Measurements from ENCODE around the gene VPS26B.
A peak's percentile ranks its signal among the peaks of the same experiment; 100 is the strongest.
"Not testable (repeated sequence)": the region's sequence is repeated elsewhere in the genome, so short reads cannot be mapped to it uniquely, and the experiment has no call there.

VPS26B gene

DNA sequence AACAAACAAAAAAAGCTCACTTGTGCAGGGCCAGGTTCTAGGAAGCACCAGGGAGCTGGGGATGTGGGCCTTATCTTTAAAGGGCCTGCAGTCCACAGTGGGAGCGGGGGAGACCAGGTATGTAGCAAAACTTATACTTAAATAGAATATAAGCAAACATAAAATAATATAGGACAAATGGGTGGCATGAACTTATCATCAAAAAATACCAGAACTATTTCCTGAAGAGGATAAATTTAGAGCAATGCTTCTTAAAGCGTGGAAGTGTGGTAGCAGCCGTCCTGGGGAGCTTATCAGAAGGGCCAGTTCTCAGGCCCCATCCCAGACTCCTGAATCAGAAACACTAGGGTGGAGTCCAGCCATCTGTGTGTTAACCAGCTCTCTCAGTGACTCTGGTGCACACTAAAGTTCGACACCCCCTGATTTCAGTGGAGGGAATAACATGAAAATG, 9.3 kb downstream of the VPS26B start:
- no peak for DNase-seq

DNA sequence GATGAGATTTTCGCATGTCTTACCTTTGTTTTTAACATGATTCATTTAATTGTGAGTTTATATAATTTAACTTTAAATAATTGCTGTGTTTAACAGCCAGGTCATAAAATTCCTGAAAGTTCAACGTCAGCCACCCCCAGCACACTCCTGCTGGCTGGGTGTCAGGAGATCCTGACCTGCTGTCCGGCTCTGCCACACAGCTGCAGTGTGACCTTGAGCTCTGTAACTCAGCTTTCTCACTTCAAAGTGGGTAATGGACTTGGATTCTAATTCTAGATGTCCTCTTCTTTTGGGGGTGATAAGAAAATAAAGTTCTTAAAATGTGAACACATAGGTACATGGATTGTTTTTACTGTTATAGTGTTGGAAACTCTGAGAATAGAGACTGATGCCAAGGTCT, 10.9 kb downstream of the VPS26B start:
- no peak for DNase-seq

DNA sequence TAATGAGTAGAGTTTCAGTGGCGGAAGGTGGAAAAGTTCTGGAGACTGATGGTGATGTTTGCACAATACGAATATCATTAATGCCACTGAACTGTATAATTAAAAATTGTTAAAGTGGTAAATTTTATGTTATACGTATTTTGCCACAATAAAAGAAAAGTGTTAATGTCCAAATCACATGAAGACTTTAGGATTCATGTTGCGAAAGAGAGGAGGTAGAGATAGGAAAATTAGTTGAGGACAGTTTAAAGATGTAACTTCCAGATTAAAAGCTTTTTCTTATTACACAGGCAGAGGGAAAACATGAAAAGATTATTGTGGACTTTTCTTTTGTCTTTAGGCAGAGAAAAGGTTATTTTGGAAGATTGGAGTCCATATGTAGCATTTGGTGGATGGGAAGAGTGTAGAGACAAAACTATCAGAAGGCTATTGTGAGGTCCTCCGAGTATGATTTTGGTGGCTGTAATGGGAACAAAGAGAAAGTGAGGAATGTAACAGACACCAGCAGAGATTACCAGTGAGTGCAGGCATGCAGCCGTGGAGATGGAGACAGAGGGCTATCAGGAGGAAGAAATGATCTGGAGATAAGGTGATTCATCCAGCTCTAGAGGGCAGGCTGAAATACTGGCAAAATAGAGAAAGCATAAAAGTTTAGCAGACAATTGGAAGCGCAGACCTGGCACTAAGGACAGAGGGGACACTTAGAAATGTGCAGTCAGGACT, 12.5 kb downstream of the VPS26B start:
- no peak for DNase-seq

DNA sequence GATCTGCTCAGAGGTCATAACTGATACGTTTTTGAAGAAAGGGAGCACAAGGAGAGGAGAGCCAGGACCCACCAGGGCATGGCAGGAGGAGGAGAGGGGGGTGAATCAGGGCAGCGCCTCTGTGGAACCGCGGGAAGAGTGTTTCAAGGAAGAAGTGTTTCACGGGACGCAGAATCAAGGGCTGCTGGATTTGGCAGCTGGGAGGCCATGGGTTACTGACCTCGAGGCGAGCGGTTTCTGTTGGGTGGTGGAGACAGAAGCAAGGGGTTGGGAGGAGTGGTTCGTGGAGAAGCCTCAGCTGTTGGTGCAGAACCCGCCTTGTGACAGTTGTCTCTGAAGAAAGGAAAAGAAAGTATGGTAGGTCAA, 13.1 kb downstream of the VPS26B start:
- DNase-seq, result no peak

DNA sequence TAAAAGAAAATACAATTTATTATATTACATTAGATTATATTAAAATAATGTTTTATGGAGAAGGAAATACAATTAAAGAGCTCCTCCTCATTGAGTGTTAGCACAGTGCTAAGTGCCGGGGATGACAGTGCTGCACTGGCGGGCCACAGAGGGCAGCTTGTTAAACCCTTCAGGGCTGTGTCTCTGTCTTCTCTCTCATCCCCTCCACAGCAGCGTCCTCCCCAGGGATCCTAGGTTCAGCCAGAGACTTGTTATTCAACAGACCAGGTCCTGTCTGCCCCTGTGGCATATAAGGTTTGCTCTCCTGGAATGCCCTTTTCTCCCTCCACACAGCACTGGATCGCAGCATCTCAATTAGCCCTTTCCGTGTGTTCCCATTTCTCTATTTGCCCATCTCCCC, 14.5 kb downstream of the VPS26B start:
- no peak for DNase-seq

DNA sequence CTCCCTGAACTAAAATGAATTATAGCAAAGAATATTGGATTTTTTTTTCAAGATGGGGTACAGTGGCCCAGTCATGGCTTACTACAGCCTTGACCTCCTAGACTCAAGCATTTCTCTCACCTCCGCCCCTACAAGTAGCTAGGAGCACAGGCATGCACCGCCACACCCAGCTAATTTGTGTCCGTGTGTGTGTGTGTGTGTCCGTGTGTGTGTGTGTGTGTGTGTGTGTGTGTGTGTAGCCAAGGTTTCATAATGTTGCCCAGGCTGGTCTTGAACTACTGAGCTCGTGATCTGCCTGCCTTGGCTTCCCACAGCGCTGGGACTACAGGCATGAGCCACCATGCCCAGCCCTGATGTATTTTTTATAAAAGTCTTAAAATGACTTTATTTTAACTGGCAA, 16.1 kb downstream of the VPS26B start:
- no peak for DNase-seq

DNA sequence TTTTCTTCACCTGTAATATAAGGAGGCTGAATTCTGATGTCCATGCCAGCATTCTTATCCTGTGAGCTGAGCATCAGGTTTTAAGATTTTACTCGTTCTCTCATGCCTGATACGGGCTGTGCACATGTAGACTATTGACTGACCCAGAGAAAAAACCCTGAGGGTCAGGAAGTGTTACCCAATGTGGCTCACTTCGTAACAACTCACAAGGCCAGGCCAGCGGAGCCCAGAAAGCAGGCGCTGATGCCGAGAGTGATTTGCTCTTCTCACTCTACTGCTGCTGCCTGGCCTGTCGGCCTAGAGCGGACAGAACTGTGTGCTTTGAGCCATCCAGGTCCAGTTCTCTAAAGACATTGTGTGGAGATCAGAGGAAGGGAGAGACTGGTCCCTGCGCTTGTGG, 17.9 kb downstream of the VPS26B start:
- no peak for DNase-seq

DNA sequence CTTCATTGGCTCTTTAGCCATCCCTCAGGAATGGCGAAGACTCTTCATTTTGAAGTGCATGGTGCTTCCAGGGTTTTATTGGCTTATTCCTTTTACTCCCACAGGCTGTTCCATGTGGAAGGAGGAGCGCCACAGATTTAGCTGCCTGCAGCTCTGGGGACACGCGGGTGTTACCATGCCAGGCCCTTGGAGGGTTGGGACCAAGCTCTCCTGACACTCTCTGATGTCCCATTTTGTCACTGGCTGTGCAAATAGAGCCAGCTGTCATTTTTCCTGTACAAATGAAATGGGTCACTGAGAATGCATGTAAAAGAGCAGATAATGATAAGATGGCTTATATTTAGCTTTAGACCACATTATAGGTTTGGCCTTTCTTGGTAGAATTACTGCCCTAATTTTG, 19.4 kb downstream of the VPS26B start:
- no peak for DNase-seq

DNA sequence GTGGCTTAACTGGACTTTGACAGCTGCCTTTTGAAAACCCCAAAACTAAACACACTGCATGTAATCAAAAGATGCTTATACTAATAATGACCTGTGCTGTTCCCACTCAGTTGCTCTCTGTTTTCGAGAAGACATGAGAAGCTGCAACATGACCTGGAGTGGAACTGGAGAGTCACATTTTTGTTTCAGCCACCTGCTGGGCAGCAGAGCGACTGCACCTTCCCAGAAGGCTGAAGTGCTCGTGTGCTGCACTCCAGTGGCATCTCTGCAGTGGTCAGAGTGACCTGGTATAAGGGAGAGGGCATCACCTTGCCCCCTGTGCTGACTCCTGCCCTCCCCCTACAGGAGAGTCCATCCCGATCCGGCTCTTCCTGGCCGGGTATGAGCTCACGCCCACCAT, 20.1 kb downstream of the VPS26B start:
- no peak for DNase-seq

DNA sequence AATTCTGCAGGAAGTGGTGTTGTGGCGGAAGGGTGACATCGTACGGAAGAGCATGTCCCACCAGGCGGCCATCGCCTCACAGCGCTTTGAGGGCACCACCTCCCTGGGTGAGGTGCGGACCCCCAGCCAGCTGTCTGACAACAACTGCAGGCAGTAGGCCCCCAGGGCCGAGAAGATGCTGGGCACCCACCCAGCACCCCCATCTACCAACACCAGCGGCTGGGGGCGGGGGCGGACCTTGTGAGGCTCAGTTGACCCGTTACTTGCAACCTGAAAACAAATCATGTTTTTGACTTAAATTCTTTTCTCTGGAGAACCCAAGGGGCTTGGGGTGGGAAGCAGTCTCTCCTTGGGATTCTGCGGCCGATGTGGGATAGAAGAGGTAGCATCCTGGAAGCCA, 21.0 kb downstream of the VPS26B start:
- DNase-seq, result no peak

DNA sequence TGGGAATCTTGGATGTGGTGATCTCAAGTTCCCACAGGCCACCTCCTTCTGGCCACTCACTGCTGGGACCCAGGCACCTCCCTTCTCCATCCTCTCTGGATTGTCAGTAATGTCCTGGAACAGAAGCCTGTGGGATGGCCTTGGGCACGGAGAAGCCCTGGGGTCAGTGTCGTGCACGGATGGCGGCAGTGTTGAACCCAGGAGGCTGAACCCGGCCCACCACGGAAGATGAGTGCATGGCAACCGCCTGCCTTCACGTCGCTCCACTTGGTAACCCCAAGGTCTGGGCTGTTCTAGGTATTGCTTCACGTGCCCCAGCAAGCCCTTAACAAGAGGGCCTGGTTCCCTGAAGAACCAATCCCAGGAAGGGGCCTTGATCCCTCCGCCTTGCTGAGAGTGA, 21.6 kb downstream of the VPS26B start:
- no peak for DNase-seq

DNA sequence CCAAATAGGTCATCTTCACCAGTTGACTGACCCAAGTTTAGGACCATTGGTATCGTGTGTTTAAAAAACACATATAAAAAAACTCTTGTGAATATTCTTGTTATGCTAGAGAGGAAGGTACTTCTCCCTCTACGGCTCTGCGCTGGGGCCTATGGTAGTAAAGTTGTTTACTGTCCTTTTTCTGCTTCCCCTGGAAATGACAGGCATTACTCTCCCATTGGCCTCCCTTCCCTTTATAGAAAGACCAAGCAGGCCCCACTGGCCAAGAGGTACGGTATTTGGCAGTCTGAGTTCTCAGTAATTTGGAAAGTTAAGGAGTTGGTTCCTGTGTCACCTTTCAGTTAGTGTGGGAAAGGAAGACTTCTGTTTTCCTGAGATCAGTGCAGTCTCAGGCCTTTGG, 22.2 kb downstream of the VPS26B start:
- DNase-seq, result no peak

DNA sequence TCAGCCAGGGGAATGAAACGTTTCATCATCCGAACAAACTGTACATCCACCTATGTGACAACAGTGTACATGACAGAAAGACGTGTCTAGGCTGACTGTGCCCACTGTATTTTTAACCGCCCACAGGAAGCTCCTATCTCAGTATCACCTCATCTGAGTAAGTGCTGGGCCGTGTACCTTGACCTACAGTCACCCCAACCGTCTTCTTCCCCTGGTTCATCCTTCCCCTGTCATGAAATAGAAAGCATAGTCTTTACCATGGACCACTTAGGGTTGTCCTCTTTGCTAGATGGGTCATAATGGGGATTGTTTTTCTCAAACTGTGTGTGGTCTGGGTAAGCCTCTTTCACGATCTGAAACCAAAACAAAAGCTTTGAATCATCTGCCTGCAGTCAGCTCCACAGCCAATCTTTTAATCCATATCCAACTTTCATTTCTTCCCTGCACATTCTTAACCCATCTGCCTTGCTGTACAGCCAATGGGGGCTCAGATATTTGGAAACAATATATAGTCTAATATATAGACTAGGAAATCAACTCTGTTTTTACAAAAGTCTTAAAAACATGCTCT, 24.5 kb downstream of the VPS26B start:
- no peak for DNase-seq

DNA sequence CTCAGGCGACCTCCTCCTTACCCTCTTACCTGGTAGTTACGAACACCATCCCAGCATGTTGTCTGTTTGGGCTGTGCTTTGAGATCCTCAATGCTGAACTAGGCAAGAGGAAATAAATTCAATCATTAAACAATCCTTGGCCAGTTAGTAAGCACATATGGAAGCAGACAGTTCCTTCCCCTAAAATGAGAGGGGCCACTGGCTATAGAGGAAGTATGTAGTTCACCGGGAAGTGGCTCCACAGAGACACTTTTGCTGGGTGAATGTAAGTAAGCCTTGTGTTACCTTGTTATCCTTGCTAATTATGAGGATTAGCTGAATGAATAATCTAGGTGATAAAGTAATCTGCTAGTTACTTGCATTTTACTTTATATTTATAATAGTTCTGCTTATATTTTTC, 25.8 kb downstream of the VPS26B start:
- no peak for DNase-seq

DNA sequence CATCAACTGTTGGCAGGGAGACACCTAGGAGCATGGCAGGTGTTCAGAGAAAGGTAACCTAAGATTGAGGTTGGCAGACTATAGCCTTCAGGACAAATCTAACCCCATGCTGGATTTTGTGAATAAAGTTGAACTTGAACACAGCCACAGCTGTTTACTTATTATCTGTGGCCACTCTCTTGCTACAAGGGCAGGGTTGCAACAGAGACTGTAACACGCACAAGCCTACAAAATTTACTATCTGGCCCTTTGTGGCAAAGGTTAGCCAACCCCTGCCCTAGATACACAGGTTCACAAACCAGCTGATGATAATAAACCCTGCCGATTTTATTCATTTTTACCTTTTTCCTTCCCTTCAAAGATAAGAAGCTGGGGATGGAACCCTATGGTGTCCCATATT, 26.2 kb downstream of the VPS26B start:
- no peak for DNase-seq

DNA sequence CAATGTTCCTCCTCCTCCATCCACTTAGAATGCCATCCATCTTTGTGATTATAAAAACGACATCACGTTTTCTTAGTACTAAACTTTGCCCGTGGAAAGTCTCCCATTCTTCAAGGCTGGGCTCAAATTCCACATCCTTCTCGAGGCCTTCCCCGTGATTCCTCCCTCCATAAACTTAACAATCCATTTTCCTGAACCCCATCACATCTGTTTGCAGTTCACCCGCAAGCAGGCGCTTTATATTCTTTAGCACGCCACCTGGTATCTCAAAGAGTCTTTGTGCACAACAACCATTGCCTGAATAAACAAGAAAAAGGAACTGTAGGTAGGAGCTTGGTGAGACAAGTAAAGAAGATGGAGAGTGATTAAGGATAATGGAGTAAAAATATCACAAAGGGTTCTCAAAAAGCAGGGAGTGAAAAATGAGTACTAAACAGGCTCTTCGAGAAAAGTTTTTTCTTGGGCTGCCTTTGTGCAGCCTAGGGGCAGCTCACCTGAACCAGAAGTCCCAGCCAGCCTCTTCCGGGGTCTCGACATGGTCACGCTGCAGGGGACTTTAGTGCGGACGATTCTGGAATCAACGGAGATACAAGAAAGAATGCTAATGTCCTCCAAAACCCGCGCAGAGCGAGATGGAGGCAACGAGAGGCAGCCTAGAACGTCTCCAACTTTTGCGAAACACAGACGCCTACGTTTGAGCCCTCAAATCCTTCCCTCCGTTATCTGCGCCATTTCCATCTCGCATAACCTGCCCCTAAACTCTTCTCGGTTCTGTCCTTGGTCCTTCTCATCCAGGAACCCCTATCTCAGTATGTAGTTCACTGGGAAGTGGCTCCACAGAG, 28.1 kb downstream of the VPS26B start:
- DNase-seq, result no peak

DNA sequence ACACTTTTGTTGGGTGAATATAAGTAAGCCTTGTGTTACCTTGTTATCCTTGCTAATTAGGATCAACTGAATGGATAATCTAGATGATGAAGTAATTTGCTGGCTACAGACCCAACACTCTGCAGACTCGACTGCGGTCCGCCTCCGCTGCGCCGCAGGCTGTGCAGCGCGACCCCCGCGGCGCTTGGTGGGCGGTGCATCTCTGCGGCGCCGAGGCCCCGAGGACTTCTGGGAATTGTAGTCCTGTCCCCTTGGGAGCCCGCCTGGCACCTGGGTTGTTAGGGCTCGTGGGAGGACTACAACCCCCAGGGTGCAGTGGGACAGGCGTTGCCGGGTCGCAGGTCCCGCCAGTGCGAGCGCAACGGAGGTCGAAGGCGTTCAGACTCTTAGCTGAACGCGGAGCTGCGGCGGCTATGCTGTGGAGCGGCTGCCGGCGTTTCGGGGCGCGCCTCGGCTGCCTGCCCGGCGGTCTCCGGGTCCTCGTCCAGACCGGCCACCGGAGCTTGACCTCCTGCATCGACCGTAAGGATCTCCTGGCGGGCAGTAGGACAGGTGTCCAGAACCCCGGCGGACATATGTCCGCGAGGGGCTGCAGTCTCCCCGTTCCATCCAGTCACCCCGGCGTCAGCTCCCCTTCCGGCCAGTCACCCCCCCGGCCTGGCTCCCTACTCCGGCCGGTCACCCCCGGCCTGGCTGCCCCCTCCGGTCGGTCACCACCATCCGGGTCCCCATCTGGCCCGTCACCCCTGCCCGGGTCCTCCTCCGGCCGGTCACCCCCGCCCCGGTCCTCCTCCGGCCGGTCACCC, 28.9 kb downstream of the VPS26B start, which contains the start of the genes ACAD8 and THYN1:
ACAD8 (plus strand) TSS at position 381 of the 806 bp plus-strand sequence; CDS start at position 414, 33 bp downstream.
THYN1 (minus strand) TSS at position 165 of the 806 bp plus-strand sequence. CDS start 470 bp downstream, outside the sequence.
- DNase-seq, result peak; percentile 99

DNA sequence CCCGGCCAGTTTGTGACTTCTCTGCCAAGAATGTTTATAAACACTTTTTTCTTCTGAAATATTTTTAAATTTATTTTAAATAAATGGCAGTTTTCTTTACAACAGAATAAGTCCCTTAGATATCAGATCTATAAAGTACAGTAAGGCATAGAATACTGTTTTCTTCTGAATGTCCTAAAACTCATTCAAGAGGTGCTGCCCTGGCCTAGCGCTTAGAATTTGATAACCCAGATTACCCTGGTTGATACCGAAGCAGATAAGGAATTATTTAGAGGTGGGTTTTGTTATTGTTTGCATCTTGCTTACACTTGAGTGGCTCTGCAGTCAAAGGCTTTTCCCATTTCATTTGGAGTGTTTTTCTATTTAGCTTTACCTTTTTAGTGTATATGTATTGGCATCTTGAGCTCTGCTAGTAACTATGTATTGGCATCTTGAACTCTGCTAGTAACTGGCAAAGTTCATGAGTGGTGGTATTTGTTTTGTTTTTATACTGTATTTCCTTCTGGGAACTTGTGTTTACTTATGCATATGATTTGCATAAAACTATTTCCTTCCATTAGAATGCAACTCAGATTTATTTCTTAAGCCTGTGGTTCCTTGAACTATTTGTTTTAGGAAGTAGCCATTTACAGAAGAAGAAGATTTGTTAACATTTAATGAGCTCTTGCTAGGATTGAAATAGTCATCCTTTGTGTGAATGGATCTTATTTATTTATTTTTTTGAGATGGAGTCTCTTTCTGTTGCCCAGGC, 30.1 kb downstream of the VPS26B start:
- DNase-seq, result no peak

DNA sequence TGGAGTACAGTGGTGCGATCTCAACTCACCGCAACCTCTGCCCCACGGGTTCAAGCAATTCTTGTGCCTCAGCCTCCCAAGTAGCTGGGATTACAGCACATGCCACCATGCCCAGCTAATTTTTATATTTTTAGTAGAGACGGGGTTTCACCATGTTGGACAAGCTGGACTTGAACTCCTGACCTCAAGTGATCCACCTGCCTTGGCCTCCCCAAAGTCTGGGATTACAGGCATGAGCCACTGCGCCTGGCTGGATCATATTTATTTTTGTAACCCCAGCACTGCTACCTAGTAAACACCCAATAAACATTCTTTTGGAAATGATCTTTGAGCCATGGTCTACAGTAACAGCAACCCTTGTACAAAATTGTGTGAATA, 30.7 kb downstream of the VPS26B start:
- DNase-seq, result not testable (repeated sequence)

DNA sequence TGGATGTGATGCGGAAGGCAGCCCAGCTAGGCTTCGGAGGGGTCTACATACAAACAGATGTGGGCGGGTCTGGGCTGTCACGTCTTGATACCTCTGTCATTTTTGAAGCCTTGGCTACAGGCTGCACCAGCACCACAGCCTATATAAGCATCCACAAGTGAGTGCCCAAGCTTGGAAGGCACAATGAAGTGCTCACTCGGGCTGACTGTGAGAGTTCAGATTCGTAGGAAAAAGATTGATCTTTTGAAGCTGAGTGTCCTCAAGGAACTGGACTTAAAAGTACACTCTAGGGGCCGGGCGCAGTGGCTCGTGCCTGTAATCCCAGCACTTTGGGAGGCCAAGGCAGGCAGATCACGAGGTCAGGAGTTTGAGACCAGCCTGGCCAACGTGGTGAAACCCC, 32.6 kb downstream of the VPS26B start:
- DNase-seq, result no peak

DNA sequence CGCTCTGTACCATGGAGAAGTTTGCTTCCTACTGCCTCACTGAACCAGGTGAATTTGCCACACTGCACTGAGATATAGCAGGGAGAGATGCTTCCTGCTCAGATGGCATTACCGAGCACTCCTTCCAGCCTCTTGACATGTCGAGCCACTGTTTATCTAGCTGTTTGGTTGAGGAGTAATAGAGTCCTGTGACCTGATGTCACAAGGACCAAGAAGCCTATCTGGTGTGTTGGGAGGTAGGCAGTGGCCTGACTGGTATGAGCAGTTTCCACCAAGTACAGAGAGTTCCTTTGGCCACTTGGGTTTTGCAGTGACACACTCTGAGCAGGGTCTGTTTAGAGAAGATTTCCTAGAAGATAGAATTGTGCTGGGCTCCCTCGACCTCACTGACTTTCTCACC, 34.1 kb downstream of the VPS26B start:
- no peak for DNase-seq

DNA sequence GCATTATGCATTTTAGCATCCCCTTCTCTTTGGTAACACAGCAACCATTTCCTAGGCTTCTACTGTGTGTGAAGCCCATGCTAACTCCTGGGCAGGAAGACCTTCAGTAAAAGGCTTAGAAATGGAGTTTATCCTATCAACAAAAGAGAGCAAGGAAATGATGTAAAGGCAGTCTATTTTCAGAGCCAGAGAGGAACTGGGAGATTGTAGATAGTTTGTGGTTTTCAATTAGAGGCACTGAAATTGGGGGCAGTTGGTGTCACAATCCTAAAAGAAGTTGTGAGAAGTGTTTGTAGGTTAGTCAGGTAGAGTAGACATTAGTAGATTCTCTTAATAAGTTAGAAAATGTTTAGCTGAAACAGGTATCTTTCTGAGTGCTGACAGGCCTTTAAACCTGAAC, 36.0 kb downstream of the VPS26B start:
- no peak for DNase-seq

Measured in NCI-H1092 treated with DMSO at 0.1 percent for 48 hours (cell line).